GM21723 (cell line): ENCODE results near the gene LVRN.
"Not testable (repeated sequence)": the region's sequence is repeated elsewhere in the genome, so short reads cannot be mapped to it uniquely, and the experiment has no call there.

Experiments used
- ATAC-seq: cut with Tn5 transposase; IDR thresholded peaks from one replicate; pipeline ENCODE4 v1.9.1; 2021; ENCODE audit warnings: mild to moderate bottlenecking, moderate library complexity; ENCODE audit not compliant: unreplicated experiment

The LVRN gene, protein sequence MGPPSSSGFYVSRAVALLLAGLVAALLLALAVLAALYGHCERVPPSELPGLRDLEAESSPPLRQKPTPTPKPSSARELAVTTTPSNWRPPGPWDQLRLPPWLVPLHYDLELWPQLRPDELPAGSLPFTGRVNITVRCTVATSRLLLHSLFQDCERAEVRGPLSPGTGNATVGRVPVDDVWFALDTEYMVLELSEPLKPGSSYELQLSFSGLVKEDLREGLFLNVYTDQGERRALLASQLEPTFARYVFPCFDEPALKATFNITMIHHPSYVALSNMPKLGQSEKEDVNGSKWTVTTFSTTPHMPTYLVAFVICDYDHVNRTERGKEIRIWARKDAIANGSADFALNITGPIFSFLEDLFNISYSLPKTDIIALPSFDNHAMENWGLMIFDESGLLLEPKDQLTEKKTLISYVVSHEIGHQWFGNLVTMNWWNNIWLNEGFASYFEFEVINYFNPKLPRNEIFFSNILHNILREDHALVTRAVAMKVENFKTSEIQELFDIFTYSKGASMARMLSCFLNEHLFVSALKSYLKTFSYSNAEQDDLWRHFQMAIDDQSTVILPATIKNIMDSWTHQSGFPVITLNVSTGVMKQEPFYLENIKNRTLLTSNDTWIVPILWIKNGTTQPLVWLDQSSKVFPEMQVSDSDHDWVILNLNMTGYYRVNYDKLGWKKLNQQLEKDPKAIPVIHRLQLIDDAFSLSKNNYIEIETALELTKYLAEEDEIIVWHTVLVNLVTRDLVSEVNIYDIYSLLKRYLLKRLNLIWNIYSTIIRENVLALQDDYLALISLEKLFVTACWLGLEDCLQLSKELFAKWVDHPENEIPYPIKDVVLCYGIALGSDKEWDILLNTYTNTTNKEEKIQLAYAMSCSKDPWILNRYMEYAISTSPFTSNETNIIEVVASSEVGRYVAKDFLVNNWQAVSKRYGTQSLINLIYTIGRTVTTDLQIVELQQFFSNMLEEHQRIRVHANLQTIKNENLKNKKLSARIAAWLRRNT

DNA sequence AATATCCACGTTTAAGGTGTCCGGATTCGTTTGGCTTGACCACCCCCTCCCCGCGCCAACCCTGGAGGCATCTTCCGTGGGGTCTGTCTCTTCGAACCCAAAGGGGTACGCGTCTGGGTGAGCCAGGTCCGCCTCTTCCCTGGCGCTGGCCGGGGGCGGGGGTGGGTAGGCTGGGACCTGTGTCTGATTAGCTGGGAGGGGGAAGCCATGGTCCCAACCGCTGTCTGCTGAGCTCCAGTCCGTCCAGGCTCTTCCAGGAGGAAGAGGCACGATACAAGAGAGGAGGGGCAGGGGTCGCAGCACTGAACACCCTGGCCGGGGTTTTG, at the start of gene LVRN:
Gene LVRN (plus strand): TSS at position 237 of the 326 bp plus-strand sequence. CDS start 143 bp downstream, outside the sequence.
- no peak for ATAC-seq

DNA sequence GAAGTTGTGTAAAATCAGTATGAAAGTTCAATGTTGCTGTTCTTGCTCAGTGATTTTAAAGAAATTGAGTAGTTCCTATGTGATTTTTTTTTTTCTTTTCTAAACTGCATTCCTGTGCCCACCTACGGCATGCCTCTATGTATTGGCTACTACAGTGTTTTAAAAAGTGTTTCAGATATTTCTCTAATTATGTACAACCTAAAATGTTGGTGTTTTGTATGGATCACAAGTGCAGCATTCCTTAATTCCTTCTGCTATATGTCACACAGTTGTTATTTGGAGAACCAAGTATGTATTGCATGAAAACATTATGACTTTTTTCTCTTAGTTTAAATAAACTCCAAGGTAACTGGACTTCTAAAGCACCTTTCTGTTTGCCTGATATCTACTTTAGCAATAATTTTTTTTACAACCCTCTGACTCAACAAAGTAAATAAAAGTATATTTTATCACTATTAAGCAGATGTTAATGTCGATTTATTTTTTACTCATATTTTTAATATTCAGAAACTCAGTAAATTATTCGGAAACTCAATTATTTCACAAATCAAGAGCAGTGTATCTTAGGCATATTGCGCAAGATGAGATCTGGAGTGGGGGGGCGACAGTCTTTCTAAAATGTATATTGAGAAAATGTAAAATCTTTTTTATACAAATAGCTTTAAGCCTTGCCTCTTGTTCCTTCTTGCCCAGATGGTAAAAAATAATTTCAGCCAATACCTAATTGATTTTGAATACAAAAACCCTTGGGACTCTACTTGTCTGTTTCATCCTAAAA, 48.5 kb upstream of the LVRN start:
- not testable (repeated sequence) for ATAC-seq

DNA sequence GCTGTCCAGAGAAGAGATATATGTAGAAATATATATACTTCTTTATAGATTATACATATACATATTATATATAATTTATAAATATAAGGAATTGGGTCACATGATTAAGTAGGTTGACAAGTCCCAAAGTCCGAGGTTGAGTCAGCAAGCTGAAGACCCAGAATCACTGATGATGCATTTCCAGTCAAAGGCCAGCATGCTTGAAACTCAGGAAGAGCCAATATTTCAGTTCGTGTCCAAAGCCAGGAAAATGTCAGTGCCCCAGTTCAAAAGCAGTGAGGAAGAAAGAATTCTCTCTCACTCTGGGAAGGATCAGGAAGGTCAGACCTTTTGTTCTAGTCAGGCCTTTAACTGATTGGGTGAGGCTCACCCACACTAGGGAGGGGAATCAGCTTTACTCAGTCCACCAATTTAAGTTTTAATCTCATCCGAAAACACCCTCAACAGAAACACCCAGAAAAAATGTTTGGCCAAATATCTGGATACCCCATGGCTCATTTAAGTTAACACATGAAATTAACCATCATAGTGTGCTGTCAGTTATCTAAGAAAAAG, 42.0 kb upstream of the LVRN start:
- ATAC-seq, result no peak

- ATAC-seq, result not testable (repeated sequence)
Observed at GRCh38 chr5:115928578-115929407, 33.5 kb upstream of the LVRN start.

GRCh38 chr5:115930171-115930570, 32.1 kb upstream of the LVRN start:
- ATAC-seq, result not testable (repeated sequence)

GRCh38 chr5:115930630-115931337, 31.5 kb upstream of the LVRN start:
- no peak for ATAC-seq

- no peak for ATAC-seq
Observed at GRCh38 chr5:115932991-115933390, 29.3 kb upstream of the LVRN start.

DNA sequence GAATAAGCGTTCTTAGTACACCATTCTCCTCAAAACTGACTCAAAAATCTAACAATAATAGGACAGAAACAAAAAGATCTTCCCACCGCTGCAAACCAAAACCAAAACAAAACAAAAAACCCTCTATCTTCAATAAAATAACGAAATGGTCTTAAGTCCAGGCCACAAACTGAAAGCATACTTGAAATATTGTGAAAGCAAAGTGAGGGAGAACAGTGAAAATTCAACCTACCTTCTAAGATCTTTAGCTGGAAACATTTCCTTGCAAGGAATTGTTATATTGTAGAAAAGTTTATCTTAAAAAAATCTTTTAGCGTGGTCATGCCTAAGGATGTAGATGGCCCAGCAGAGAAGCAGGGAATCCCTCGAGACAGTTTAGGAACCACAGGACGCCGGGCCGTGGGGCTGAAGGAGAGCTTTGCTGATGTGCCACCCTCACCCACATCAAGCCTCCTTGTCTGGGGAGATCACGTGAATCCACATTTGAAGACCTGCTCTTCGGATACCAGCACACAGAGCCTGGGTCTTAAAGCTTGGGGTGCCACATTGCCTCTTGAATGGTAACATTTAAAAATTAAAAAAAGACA, 27.8 kb upstream of the LVRN start:
- no peak for ATAC-seq

- no peak for ATAC-seq
Observed at GRCh38 chr5:115936031-115936430, 26.2 kb upstream of the LVRN start.

DNA sequence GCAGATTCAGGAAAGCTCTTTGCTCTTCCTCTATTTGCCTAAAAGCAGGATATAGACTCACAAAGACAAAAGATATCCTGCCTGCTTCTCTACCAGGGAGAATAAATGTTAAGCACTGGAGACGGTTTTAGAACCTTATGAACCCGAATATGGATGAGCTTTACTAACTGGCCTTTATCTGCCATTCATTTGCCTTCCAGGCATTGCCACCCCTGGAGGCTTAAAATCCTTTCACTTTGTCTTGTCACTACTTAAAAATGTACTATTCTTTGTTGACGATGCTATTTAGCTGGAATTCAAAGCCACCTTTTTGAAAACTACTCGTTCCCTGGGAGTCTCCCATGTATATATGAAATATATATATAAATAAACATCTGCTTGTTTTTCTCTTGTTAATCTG, 23.2 kb upstream of the LVRN start:
- ATAC-seq, result no peak

GRCh38 chr5:115940080-115940810, 22.0 kb upstream of the LVRN start:
- ATAC-seq, result no peak

- no peak for ATAC-seq
Observed at GRCh38 chr5:115941051-115941675, 21.1 kb upstream of the LVRN start.

- ATAC-seq, result no peak
Observed at GRCh38 chr5:115944501-115944900, 17.8 kb upstream of the LVRN start.

DNA sequence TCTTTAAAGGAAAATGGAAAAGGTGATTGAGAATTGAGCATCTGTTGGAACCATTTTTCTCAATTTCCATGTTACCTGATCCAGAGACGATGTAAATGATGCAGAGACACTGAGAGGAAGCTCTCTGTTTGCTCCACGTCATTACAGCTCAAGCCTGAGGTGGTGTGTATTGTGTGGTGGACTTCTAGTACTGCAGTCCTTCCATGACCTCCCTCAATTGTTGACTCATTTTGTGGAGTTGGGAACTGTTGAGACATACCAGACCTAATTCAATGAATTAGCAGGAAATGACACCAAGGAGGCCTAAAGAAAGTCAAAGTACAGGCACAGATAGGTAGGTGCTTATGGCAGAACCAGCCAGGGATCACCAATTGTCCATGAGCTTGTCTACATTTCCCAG, 15.6 kb upstream of the LVRN start:
- ATAC-seq, result no peak

- ATAC-seq, result no peak
Observed at GRCh38 chr5:115947260-115947659, 15.0 kb upstream of the LVRN start.

GRCh38 chr5:115948091-115948534, 14.2 kb upstream of the LVRN start:
- ATAC-seq, result no peak

GRCh38 chr5:115949096-115949495, 13.2 kb upstream of the LVRN start:
- no peak for ATAC-seq

DNA sequence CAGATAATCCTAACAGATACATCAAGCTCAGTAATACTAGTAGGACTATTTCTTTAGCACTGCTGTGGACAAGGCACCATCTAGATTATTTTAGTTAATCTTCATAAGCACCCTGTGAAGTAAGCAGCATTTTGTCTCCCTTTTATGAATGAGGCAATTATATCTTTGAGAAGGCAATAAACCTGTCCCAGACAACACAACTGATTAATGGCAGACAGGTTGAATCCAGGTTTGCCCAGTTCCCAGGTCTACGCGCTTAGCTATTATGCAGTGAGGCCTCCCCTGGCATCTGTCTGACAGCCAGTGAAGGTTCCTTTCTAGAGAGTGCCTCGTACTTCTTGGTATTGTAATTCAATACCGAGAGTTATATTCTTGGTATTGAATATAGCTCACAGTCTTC, 9.7 kb upstream of the LVRN start:
- ATAC-seq, result no peak
